Measurements from ENCODE around the gene MT1X. TPM values are rescaled to one million over a fixed set of nuclear protein-coding genes. Genes with fewer than 3 reads are reported as not detected.
"Not testable (repeated sequence)": the region's sequence is repeated elsewhere in the genome, so short reads cannot be mapped to it uniquely, and the experiment has no call there.

Gene MT1X
- polyA plus RNA-seq, 1 donor from 2014 or later = 14.2 TPM

GRCh38 chr16:56701534-56701933 lies 19.3 kb downstream of the MT1X start:
- Mint-ChIP-seq H3K9me3 (peaks cover 0 to 3% (median 2%) of the 10 kb centered on the region in 3 donors), H3K4me3 (peak overlapping the region in 1 of 4 donors; percentile 44), H3K36me3 (no peaks in the 10 kb centered on the region), H3K27ac (no peak overlapping the region), H3K4me1 (peaks cover 0 to 5% (median 4%) of the 10 kb centered on the region in 3 donors), H3K27me3 (no peaks in the 10 kb centered on the region)

GRCh38 chr16:56702836-56703235 lies 20.6 kb downstream of the MT1X start:
- no peak overlapping the region for H3K27ac Mint-ChIP-seq
- H3K36me3 Mint-ChIP-seq = no peaks in the 10 kb centered on the region
- no peak overlapping the region for H3K4me3 Mint-ChIP-seq
- peaks cover 0 to 5% (median 4%) of the 10 kb centered on the region in 3 donors for H3K4me1 Mint-ChIP-seq
- H3K27me3 Mint-ChIP-seq = no peaks in the 10 kb centered on the region
- peaks cover 0 to 2% (median 0%) of the 10 kb centered on the region in 3 donors for H3K9me3 Mint-ChIP-seq

GRCh38 chr16:56708525-56709442 lies 26.5 kb downstream of the MT1X start:
- no peaks in the 10 kb centered on the region for H3K9me3 Mint-ChIP-seq
- no peak overlapping the region for H3K27ac Mint-ChIP-seq
- no peaks in the 10 kb centered on the region for H3K36me3 Mint-ChIP-seq
- peak overlapping the region in 1 of 4 donors; percentile 6 for H3K4me3 Mint-ChIP-seq
- H3K27me3 Mint-ChIP-seq = peaks cover 6% of the 10 kb centered on the region
- no peaks in the 10 kb centered on the region for H3K4me1 Mint-ChIP-seq

- no peaks in the 10 kb centered on the region for H3K9me3 Mint-ChIP-seq
- peaks cover 8% of the 10 kb centered on the region for H3K27me3 Mint-ChIP-seq
- no peaks in the 10 kb centered on the region for H3K4me1 Mint-ChIP-seq
- H3K27ac Mint-ChIP-seq = no peak overlapping the region
- H3K4me3 Mint-ChIP-seq = no peak overlapping the region
- no peaks in the 10 kb centered on the region for H3K36me3 Mint-ChIP-seq
Measured at GRCh38 chr16:56709443-56710040, 27.3 kb downstream of the MT1X start.

GRCh38 chr16:56710181-56710737 lies 28.0 kb downstream of the MT1X start:
- Mint-ChIP-seq H3K4me3 (no peak overlapping the region), H3K27ac (no peak overlapping the region)

GRCh38 chr16:56711862-56712261 lies 29.6 kb downstream of the MT1X start:
- Mint-ChIP-seq H3K4me3 (no peak overlapping the region), H3K27me3 (peaks cover 9% of the 10 kb centered on the region), H3K4me1 (no peaks in the 10 kb centered on the region), H3K9me3 (no peaks in the 10 kb centered on the region), H3K36me3 (no peaks in the 10 kb centered on the region), H3K27ac (no peak overlapping the region)

More at GRCh38 chr16:56710181-56710737, 28.0 kb downstream of the MT1X start:
- Mint-ChIP-seq H3K27me3 (peaks cover 9% of the 10 kb centered on the region), H3K4me1 (no peaks in the 10 kb centered on the region), H3K36me3 (no peaks in the 10 kb centered on the region), H3K9me3 (no peaks in the 10 kb centered on the region)

- Mint-ChIP-seq H3K36me3 (no peaks in the 10 kb centered on the region), H3K9me3 (no peaks in the 10 kb centered on the region), H3K4me1 (no peaks in the 10 kb centered on the region), H3K27ac (no peak overlapping the region), H3K4me3 (no peak overlapping the region), H3K27me3 (peaks cover 9% of the 10 kb centered on the region)
Measured at GRCh38 chr16:56713794-56714193, 31.5 kb downstream of the MT1X start.

GRCh38 chr16:56715126-56715525 lies 32.9 kb downstream of the MT1X start:
- Mint-ChIP-seq H3K27me3 (peaks cover 9% of the 10 kb centered on the region), H3K27ac (no peak overlapping the region), H3K4me3 (no peak overlapping the region), H3K36me3 (no peaks in the 10 kb centered on the region), H3K4me1 (no peaks in the 10 kb centered on the region), H3K9me3 (no peaks in the 10 kb centered on the region)

- Mint-ChIP-seq H3K4me3 (no peak overlapping the region), H3K27ac (no peak overlapping the region), H3K4me1 (no peaks in the 10 kb centered on the region), H3K36me3 (no peaks in the 10 kb centered on the region), H3K9me3 (no peaks in the 10 kb centered on the region), H3K27me3 (peaks cover 6% of the 10 kb centered on the region)
Measured at GRCh38 chr16:56716761-56717160, 34.5 kb downstream of the MT1X start.

GRCh38 chr16:56717532-56717931 lies 35.3 kb downstream of the MT1X start:
- H3K36me3 Mint-ChIP-seq, H3K27me3 Mint-ChIP-seq, H3K9me3 Mint-ChIP-seq, H3K4me1 Mint-ChIP-seq, H3K4me3 Mint-ChIP-seq, H3K27ac Mint-ChIP-seq: not testable (repeated sequence)

- no peaks in the 10 kb centered on the region for H3K36me3 Mint-ChIP-seq
- peaks cover 5% of the 10 kb centered on the region for H3K27me3 Mint-ChIP-seq
- H3K4me1 Mint-ChIP-seq = no peaks in the 10 kb centered on the region
- H3K9me3 Mint-ChIP-seq = no peaks in the 10 kb centered on the region
- H3K27ac Mint-ChIP-seq = no peak overlapping the region
- no peak overlapping the region for H3K4me3 Mint-ChIP-seq
Measured at GRCh38 chr16:56722200-56722842, 40.1 kb downstream of the MT1X start.

- no peak overlapping the region for H3K27ac Mint-ChIP-seq
- peaks cover 6 to 7% (median 6%) of the 10 kb centered on the region in 3 donors for H3K4me1 Mint-ChIP-seq
- H3K4me3 Mint-ChIP-seq = peak overlapping the region in 1 of 4 donors; percentile 29
- H3K9me3 Mint-ChIP-seq = no peaks in the 10 kb centered on the region
- H3K27me3 Mint-ChIP-seq = peaks cover 5% of the 10 kb centered on the region
- no peaks in the 10 kb centered on the region for H3K36me3 Mint-ChIP-seq
Measured at GRCh38 chr16:56724191-56724590, 41.9 kb downstream of the MT1X start.

- Mint-ChIP-seq H3K4me3 (no peak overlapping the region), H3K27ac (no peak overlapping the region), H3K4me1 (peaks cover 11 to 15% (median 14%) of the 10 kb centered on the region in 3 donors), H3K36me3 (no peaks in the 10 kb centered on the region), H3K27me3 (peaks cover 5% of the 10 kb centered on the region), H3K9me3 (no peaks in the 10 kb centered on the region)
Measured at GRCh38 chr16:56726283-56726682, 44.0 kb downstream of the MT1X start.

GRCh38 chr16:56726926-56727325 lies 44.7 kb downstream of the MT1X start:
- Mint-ChIP-seq H3K27me3 (peaks cover 5% of the 10 kb centered on the region), H3K9me3 (no peaks in the 10 kb centered on the region), H3K4me1 (peaks cover 11 to 15% (median 14%) of the 10 kb centered on the region in 3 donors), H3K4me3 (peak overlapping the region in 1 of 4 donors; percentile 16), H3K36me3 (no peaks in the 10 kb centered on the region), H3K27ac (no peak overlapping the region)

GRCh38 chr16:56728027-56728426 lies 45.8 kb downstream of the MT1X start:
- Mint-ChIP-seq H3K27ac (peak overlapping the region in 1 of 3 donors; percentile 9), H3K4me3 (peak overlapping the region in 1 of 4 donors; percentile 16), H3K36me3 (no peaks in the 10 kb centered on the region), H3K9me3 (no peaks in the 10 kb centered on the region), H3K4me1 (peaks cover 11 to 15% (median 14%) of the 10 kb centered on the region in 3 donors), H3K27me3 (peaks cover 5% of the 10 kb centered on the region)

Data from IgD-negative memory B cell (primary cell).